ENCODE results near the gene COLQ. TPM values are rescaled to one million over a fixed set of nuclear protein-coding genes. Genes with fewer than 3 reads are reported as not detected.

Gene COLQ
- total RNA-seq, 1 experiment from 2014 or later: 1.9 TPM

DNA sequence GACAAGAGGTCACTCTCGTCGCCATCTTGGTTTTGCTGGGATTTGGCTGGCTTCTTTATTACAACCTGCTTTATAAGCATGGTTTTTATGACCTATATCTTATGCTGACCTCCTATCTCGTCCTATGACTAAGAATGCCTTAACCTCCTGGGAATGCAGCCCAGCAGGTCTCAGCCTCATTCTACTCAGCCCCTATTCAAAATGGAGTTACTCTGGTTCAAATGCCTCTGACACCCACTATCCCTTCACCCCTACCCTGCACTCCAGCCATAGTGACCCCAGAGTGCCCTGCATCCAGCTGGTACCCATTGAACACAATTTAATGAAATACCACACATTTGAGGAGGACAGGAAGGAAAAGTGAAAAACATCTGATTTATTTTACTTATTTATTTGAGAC, 117.5 kb downstream of the COLQ start (continued):
- TF ChIP-seq, protein P1, sequence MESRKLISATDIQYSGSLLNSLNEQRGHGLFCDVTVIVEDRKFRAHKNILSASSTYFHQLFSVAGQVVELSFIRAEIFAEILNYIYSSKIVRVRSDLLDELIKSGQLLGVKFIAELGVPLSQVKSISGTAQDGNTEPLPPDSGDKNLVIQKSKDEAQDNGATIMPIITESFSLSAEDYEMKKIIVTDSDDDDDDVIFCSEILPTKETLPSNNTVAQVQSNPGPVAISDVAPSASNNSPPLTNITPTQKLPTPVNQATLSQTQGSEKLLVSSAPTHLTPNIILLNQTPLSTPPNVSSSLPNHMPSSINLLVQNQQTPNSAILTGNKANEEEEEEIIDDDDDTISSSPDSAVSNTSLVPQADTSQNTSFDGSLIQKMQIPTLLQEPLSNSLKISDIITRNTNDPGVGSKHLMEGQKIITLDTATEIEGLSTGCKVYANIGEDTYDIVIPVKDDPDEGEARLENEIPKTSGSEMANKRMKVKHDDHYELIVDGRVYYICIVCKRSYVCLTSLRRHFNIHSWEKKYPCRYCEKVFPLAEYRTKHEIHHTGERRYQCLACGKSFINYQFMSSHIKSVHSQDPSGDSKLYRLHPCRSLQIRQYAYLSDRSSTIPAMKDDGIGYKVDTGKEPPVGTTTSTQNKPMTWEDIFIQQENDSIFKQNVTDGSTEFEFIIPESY (IDR thresholded peaks at IDR 0.05; ENCODE audit: extremely low read depth, insufficient replicate concordance, low read length): no peak
- TF ChIP-seq JUND (IDR thresholded peaks at IDR 0.05) (no peak), CEBPB (IDR thresholded peaks at IDR 0.05; ENCODE audit: low read depth) (no peak), SP1 (IDR thresholded peaks at IDR 0.05; ENCODE audit: low read depth) (no peak), CBX3 (IDR thresholded peaks at IDR 0.05; ENCODE audit: low read depth) (no peak)

DNA sequence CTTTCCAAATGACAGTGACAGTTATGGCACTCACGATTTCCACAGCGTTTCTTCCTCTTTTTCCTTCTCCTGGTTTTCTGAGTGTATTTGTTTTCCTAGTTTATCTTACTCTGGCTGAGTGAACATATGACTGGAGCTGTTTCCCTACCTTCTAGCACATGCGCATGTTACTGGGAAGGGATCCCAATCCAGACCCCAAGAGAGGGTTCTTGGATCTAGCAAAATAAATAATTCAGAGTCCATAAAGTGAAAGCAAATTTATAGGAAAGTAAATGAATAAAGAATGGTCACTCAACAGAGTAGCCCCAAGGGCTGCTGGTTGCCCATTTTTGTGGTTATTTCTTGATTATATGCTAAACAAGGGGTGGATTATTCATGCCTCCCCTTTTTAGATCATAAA, 118.0 kb downstream of the COLQ start:
- intact Hi-C loops (cut with micrococcal nuclease): no loop called here
- no peak overlapping the region for H3K4me3 ChIP-seq (replicated peaks in 1 of 2; ENCODE audit: low read depth in 1 of 2, low read length in 2 of 2)
- DNase-seq (ENCODE audit: low read depth, low spot score): no peak
- peaks cover 0 to 5% of the 10 kb centered on the region in 2 experiments; a peak in 1 of 4 replicates for H3K4me1 ChIP-seq (ENCODE audit: control insufficient read depth in 1 of 2, insufficient read depth in 2 of 2, low read length in 2 of 2)
- no peak for ATAC-seq
- H3K9me2 ChIP-seq (ENCODE audit: insufficient read depth): no peaks in the 10 kb centered on the region
- TF ChIP-seq POLR2AphosphoS5 (IDR thresholded peaks at IDR 0.05; ENCODE audit: low read depth, low read length): no peak
- TF ChIP-seq JUND (IDR thresholded peaks at IDR 0.05): no peak
- TF ChIP-seq ELF1 (IDR thresholded peaks at IDR 0.05; ENCODE audit: borderline replicate concordance, low read depth): no peak
- no peak for TF ChIP-seq POLR2A (IDR thresholded peaks at IDR 0.05; ENCODE audit: borderline replicate concordance, extremely low read depth, insufficient read depth, insufficient read length)
- TF ChIP-seq FOSL1 (IDR thresholded peaks at IDR 0.05; ENCODE audit: low read depth): no peak
- no peak overlapping the region for H3K27ac ChIP-seq (ENCODE audit: low read depth, low read length)
- no peak overlapping the region for H2AFZ ChIP-seq (ENCODE audit: low read depth, low read length, poor library complexity, severe bottlenecking)
- ChIA-PET POLR2A (no interaction called here), CTCF (interaction anchor here (0.9 kb wide), 1 partner anchor 198 kb away, joined by 3 read pairs; the partner anchor contains the start of gene CAPN7), RAD21 (ENCODE audit: low non-redundant PET in 1 of 2, low total read pairs in 2 of 2, uncharacterized antibody in 2 of 2, unreplicated experiment in 2 of 2) (no interaction called here)
- H3K4me2 ChIP-seq (ENCODE audit: low read length): no peak overlapping the region
- H3K9me3 ChIP-seq (ENCODE audit: control insufficient read depth in 1 of 2, insufficient read depth in 1 of 2, low read depth in 1 of 2, low read length in 2 of 2): no peaks in the 10 kb centered on the region
- no peaks in the 10 kb centered on the region for H3K79me2 ChIP-seq (ENCODE audit: insufficient read depth, low read length)
- BruUV-seq (replicated peaks): no TSS peak
- H4K20me1 ChIP-seq (ENCODE audit: insufficient read depth): no peaks in the 10 kb centered on the region
- H3K9ac ChIP-seq (ENCODE audit: low read length): no peak overlapping the region
- H3K36me3 ChIP-seq (ENCODE audit: control insufficient read depth in 1 of 2, insufficient read depth in 2 of 2, low read length in 2 of 2): no peaks in the 10 kb centered on the region
- H3K27me3 ChIP-seq (ENCODE audit: insufficient read depth, low read length): no peaks in the 10 kb centered on the region
